HEK293T (cell line): Measurements from ENCODE around the gene GDF10.

Experiments used
- ARNT ChIP-seq: fragments of 450-650 bp; IDR thresholded peaks from 2 replicates; pipeline ENCODE4 v1.6.1; 2017; ENCODE audit warnings: mild to moderate bottlenecking
- BHLHE40 ChIP-seq: fragments of 450-650 bp; IDR thresholded peaks from 2 replicates; pipeline ENCODE4 v1.6.1; 2016; ENCODE audit warnings: mild to moderate bottlenecking, moderate library complexity, borderline replicate concordance
- CTBP1 ChIP-seq: fragments of 450-650 bp; IDR thresholded peaks from 2 replicates; pipeline ENCODE4 v1.6.1; 2016; ENCODE audit warnings: borderline replicate concordance
- FOXA1 ChIP-seq: fragments of 450-650 bp; IDR thresholded peaks from 2 replicates; pipeline ENCODE4 v1.6.1; 2016; ENCODE audit warnings: mild to moderate bottlenecking
- FOXM1 ChIP-seq: fragments of 450-650 bp; IDR thresholded peaks from 2 replicates; pipeline ENCODE4 v1.6.1; 2017; ENCODE audit warnings: mild to moderate bottlenecking, borderline replicate concordance
- HDGF ChIP-seq: fragments of 450-650 bp; IDR thresholded peaks from 2 replicates; pipeline ENCODE4 v1.6.1; 2017; ENCODE audit warnings: antibody characterized with exemption, borderline replicate concordance
- L3MBTL2 ChIP-seq: fragments of 450-650 bp; conservative IDR thresholded peaks from 2 replicates; pipeline ENCODE4 v1.6.1; 2016; ENCODE audit warnings: mild to moderate bottlenecking
- LEF1 ChIP-seq: fragments of 450-650 bp; IDR thresholded peaks from 2 replicates; pipeline ENCODE4 v1.6.1; 2017; ENCODE audit warnings: mild to moderate bottlenecking, borderline replicate concordance
- NFRKB ChIP-seq: fragments of 450-650 bp; IDR thresholded peaks from 2 replicates; pipeline ENCODE4 v1.6.1; 2016; ENCODE audit warnings: mild to moderate bottlenecking, moderate library complexity
- SP1 ChIP-seq: fragments of 450-650 bp; IDR thresholded peaks from 2 replicates; pipeline ENCODE4 v1.6.1; 2017
- SUZ12 ChIP-seq: fragments of 450-650 bp; IDR thresholded peaks from 2 replicates; pipeline ENCODE4 v1.6.1; 2016; ENCODE audit warnings: mild to moderate bottlenecking
- TARDBP ChIP-seq: fragments of 450-650 bp; IDR thresholded peaks from 2 replicates; pipeline ENCODE4 v1.6.1; 2016
- TF ChIP-seq, protein P1 (sequence below): fragments of 450-650 bp; IDR thresholded peaks from 2 replicates; pipeline ENCODE4 v1.6.1; 2016

GRCh38 chr10:47315421-47315820 lies 15.4 kb downstream of the GDF10 start:
- TF ChIP-seq, protein P1, sequence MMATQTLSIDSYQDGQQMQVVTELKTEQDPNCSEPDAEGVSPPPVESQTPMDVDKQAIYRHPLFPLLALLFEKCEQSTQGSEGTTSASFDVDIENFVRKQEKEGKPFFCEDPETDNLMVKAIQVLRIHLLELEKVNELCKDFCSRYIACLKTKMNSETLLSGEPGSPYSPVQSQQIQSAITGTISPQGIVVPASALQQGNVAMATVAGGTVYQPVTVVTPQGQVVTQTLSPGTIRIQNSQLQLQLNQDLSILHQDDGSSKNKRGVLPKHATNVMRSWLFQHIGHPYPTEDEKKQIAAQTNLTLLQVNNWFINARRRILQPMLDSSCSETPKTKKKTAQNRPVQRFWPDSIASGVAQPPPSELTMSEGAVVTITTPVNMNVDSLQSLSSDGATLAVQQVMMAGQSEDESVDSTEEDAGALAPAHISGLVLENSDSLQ, result no peak
- no peak for TF ChIP-seq TARDBP
- no peak for TF ChIP-seq LEF1
- no peak for TF ChIP-seq BHLHE40
- no peak for TF ChIP-seq FOXM1
- no peak for TF ChIP-seq CTBP1
- no peak for TF ChIP-seq L3MBTL2
- TF ChIP-seq SUZ12, result no peak
- no peak for TF ChIP-seq SP1
- no peak for TF ChIP-seq NFRKB
- no peak for TF ChIP-seq HDGF
- no peak for TF ChIP-seq FOXA1
- no peak for TF ChIP-seq ARNT
